NCI-H128 (cell line): ENCODE data around the gene TMEM53.

Source experiments
- DNase-seq: peaks from one replicate; lab custom pipeline; 2025; ENCODE audit not compliant: unreplicated experiment; lab: John Stamatoyannopoulos, UW

Gene TMEM53

GRCh38 chr1:44698138-44698537 lies 23.9 kb upstream of the TMEM53 start:
- no peak for DNase-seq

- DNase-seq, result no peak
These were observed 22.6 kb upstream of the TMEM53 start for GRCh38 chr1:44696789-44697345.

- no peak for DNase-seq
These were observed 21.8 kb upstream of the TMEM53 start for GRCh38 chr1:44696101-44696500.

GRCh38 chr1:44695671-44696070 lies 21.4 kb upstream of the TMEM53 start:
- no peak for DNase-seq

GRCh38 chr1:44694863-44695478 lies 20.7 kb upstream of the TMEM53 start:
- DNase-seq, result no peak

DNA sequence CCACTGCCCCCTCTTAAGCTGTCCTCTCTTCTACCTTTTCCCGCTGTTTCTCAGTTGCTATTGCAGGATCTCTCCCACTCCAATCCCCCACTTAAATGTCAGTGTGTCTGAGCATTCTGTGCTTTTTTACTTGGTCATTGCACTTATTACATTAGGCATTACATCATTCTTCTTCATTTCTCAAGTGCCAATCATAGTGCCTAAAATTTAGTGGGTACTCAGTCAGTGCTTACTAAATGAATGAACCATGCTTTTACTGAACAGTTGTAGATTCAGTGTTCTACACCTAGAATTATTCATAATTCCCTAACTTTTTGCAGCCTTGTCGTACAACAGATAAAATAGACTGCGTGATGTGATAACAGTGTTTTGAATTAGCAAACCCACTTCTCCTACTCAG lies 19.6 kb upstream of the TMEM53 start:
- no peak for DNase-seq

- no peak for DNase-seq
These were observed 18.9 kb upstream of the TMEM53 start for GRCh38 chr1:44693159-44693558.

DNA sequence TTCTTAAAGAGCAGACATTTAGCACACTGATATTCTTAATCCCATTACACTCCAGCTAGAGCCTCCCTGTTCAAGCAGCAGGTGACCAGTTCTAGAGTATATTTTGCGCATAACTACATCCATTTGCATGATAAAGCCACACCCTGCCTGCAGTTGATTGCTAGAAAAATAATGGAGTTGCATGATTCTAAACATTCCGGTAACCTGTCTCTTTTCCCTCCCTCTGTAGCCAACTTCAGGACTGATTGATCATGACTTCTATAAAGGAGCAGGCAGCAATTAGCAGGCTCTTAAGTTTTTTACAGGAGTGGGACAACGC lies 15.1 kb upstream of the TMEM53 start:
- DNase-seq, result no peak

DNA sequence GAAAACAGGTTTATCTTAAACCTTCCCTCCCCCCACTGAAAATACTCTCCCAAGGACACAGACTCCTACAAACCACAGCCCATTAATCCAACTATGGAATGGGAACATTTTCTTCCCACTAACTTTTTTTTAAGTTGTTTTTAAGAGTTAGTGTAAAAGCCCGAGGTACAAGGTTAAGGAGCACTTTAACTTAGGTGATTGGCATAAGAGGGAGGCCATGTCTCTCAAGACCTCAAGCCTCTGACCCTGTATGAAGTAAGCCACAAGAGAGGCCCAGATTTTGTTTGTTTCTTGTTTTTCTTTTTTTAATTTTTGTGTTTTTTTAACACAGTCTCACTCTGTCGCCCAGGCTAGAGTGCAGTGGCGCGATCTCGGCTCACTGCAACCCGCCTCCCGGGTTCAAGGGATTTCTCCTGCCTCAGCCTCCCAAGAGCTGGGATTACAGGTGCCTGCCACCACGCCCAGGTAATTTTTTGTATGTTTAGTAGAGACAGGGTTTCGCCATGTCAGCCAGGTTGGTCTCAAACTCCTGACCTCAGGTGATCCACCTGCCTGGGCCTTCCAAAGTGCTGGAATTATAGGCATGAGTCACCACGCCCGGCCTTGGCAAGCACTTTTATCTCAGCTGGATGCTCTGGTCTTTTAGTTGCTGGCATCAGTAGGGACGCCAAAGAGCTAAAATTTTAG lies 14.6 kb upstream of the TMEM53 start:
- DNase-seq, result no peak

GRCh38 chr1:44685881-44686280 lies 11.6 kb upstream of the TMEM53 start:
- DNase-seq, result no peak

GRCh38 chr1:44685218-44685617 lies 10.9 kb upstream of the TMEM53 start:
- DNase-seq, result no peak

DNA sequence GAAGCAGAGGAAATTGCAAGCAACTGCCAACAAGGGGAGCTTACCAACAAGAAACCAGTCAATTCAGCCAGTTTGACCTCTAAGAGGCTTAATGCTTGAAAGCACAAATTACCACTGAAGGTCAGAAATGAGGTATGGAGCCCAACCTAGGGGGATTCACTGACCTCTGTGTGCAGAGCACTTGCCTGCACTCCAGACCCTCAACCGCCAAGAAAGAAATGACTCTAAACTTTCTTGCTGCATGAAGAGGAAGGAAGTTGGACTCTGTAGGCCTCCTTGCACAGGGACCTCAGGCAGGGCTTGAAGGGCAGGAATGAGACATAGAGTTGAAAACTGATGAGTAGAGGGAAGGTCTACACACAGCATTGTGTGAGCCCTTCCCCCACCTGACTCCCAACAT lies 10.2 kb upstream of the TMEM53 start:
- no peak for DNase-seq

DNA sequence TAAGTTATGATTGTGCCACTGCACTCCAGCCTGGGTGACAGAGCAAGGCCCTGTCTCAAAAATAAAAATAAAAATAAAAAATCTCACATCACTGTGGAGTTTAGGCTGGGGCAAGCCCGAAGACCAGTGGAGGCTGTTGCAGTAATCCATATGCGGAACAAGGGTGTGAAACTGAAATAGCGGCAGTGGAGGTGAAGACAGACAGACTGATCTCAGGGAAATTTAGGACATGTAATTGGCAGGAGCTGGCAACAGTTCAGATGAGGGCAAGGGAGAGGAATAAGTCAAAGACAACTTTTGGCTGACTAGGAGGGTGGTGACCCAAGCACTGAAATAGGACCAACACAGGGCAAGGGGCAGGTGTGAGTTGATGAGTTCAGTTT lies 8.6 kb upstream of the TMEM53 start:
- DNase-seq, result no peak

DNA sequence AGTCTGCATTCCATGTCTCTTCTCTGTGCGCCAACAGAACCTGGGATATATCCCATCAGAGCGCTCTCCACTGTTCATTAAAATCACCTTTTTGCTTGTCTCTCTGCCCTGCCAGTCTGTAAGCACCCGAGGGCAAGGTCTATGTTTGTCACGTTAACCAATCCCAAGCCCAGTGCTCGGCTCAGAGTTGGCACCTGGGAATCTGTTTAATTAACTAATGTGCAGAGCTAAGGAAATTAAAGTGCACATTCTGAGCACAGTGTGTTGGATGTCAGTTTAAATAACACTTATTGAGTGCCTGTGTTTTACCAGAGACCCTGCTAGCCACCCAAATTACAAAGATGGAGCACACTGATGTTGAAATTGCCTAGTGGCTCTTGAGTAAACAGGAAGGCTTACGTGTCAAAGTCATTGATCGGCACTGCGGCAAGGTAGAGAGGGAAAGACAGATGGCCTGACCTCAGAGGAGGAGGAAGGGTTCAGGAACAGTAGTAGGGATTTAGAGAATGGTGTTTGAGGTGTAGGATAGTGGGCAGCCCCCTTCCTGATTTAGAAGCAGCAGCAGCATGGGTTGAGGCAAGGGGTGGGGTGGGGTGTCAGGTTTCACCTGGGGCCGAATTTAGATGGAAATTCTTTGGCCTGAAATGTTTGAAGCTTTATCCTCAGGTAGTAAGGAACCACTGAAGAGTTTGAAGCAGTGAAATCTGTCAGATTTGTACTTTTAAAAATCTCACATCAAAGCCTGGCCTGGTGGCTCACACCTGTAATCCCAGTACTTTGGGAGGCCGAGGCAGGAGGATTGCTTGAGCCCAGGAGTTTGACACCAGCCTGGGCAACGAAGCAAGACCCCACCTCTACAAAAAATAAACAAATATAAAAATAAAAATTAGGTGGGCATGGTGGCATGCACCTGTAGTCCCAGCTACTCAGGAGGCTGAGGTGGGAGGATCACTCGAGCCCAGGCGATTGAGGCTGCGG lies 7.9 kb upstream of the TMEM53 start:
- no peak for DNase-seq

DNA sequence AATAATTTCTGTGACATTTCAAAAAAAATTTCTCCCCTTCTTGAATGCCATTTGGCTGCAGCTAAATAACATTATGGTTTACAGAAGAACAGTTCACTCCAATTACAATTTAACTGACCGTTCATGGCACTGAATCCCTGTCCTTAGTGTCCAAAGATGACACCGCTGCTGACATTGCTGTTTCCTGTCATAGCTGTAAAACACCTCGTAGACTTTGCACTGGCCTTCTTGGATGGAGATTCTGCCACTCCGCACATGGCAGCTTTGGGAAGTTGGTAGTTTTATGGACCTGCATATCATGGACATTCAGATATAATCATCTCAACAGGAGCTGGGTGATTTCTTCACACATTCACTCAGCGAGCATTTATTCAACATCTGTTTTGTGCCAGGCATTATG lies 5.2 kb upstream of the TMEM53 start:
- DNase-seq, result no peak

DNA sequence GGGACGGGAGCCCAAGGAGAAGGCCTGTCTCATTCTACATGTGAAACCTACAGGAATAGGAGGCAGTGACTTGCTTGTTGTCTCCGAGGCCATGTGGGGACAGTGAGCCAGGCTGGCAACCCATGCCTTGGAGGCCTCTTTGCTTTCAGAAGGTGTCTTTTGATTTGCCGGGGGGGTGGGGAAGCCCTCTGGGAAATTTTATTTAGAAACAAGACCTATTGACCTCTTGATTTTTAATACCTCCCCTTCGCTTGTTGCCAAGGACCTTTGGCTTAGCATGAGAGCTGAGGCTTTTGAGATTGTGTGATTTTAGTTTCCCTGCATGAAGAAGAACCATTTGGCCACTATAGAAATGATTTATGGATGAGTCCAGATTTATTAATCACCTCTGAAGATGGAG lies 4.3 kb upstream of the TMEM53 start:
- DNase-seq, result no peak

GRCh38 chr1:44678120-44678519 lies 3.8 kb upstream of the TMEM53 start:
- no peak for DNase-seq

GRCh38 chr1:44677201-44677766 lies 3.0 kb upstream of the TMEM53 start:
- DNase-seq, result no peak

DNA sequence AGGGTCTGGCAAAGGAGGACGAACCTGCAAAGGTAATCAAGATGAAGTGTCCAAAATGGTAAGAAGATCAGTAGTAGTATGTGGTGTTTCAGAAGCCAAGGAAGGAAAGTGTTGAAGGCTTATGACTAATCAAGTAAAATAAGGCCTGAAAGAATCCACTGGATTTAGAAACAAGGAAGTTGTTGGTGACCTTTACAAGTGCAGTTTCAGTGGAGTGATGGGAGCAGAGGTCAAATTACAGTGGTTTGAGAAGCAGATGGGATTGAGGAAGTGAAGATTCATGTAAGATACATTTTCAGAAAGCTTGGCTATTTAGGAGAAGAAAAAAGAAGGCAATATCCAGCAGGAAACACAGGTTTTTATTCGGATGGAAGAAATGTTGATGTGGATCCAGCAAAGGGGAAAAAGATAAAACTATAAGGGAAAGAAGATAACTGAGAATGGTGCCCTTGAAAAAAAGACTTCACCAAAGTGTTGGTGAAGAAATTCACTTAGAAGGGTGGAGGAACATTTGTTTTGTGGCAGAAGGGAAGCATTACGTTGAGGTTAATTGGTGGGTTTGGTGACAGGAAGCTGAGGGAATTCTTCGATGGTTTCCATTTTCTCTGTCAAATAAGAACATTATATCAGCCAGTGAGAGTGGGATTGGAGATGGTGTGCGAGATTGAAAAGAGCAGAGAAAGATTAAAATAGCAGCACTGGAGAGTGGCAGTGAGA lies 2.4 kb upstream of the TMEM53 start:
- DNase-seq, result no peak

- no peak for DNase-seq
These were observed 905 bp upstream of the TMEM53 start for GRCh38 chr1:44675186-44675585.

GRCh38 chr1:44673675-44674112 lies 587 bp downstream of the TMEM53 start:
- DNase-seq, result no peak
